PC-9 (cell line): ENCODE data around the gene UBR7.

Experiments used
- EZH2 ChIP-seq: fragments of 200-600 bp; sonication (generic); IDR thresholded peaks from 2 replicates; pipeline ENCODE4 v1.8.0; 2017; ENCODE audit warnings: antibody characterized with exemption, low read depth
- TF ChIP-seq, protein P1 (sequence below): fragments of 200-600 bp; sonication (generic); conservative IDR thresholded peaks from 2 replicates; pipeline ENCODE4 v1.6.1; 2017; ENCODE audit warnings: mixed run types, antibody characterized with exemption, mild to moderate bottlenecking, moderate library complexity

DNA sequence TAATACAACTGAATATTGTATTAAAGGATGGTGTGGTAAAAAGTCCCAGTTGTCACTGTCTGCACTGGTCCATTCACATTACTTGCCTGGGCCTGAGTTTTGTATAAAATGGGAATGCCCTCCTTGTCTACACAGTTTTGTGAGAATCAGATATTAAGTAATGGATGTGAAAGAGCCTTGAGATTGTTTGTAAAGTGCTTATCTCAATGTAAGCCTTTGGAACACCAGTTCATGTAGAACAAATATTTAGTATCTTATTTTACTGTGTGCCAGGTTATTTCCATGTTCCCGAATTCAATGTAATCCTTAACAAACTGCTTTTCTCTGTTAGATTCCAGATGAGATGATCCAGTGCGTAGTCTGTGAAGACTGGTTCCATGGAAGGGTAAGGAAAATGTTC, 7.5 kb downstream of the UBR7 start:
- TF ChIP-seq, protein P1, sequence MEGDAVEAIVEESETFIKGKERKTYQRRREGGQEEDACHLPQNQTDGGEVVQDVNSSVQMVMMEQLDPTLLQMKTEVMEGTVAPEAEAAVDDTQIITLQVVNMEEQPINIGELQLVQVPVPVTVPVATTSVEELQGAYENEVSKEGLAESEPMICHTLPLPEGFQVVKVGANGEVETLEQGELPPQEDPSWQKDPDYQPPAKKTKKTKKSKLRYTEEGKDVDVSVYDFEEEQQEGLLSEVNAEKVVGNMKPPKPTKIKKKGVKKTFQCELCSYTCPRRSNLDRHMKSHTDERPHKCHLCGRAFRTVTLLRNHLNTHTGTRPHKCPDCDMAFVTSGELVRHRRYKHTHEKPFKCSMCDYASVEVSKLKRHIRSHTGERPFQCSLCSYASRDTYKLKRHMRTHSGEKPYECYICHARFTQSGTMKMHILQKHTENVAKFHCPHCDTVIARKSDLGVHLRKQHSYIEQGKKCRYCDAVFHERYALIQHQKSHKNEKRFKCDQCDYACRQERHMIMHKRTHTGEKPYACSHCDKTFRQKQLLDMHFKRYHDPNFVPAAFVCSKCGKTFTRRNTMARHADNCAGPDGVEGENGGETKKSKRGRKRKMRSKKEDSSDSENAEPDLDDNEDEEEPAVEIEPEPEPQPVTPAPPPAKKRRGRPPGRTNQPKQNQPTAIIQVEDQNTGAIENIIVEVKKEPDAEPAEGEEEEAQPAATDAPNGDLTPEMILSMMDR = no peak
- no peak for TF ChIP-seq EZH2
